HCT116 (cell line): ENCODE measurements around the gene OPHN1. TPM values are rescaled to one million over a fixed set of nuclear protein-coding genes. Genes with fewer than 3 reads are reported as not detected.

Experiments
- ATAC-seq: fragments of 200-7000 bp; cut with Tn5 transposase; 2 replicates; pipeline ENCODE4 v1.9.1; 2020; ENCODE audit warnings: mild to moderate bottlenecking, moderate library complexity
- BruUV-seq: library from RNA; stranded (reverse); fragments of 400-500 nt; replicated peaks from 2 replicates; lab custom pipeline; 2021; lab: Mats Ljungman, UMichigan
- CTCF ChIA-PET: fragments of 300-600 bp; sonication (Branson Sonifier 250); formaldehyde crosslinking; loops from one replicate; lab custom pipeline; 2021; ENCODE audit warnings: antibody characterized with exemption; lab: Charles Lee
- POLR2A ChIA-PET: fragments of 300-600, 350-600 bp; sonication (Branson Sonifier 250); formaldehyde crosslinking; loops from one replicate; lab custom pipeline; 2021; ENCODE audit warnings: antibody characterized with exemption; lab: Charles Lee
- RAD21 ChIA-PET, 2 experiments: fragments of 300-600 bp; sonication (Branson Sonifier 250); formaldehyde crosslinking; loops; one replicate each; lab custom pipeline; 2023; ENCODE audit warnings: low total read pairs in 2 of 2; ENCODE audit not compliant: uncharacterized antibody in 2 of 2, unreplicated experiment in 2 of 2, low non-redundant PET in 1 of 2; lab: Charles Lee
- DNase-seq: peaks from one replicate; pipeline ENCODE4 v3.0.0-alpha.2; 2010; ENCODE audit warnings: low read depth, low spot score
- H2AFZ ChIP-seq: fragments of 200-600 bp; shearing (Covaris generic), sonication (generic); 2 replicates; pipeline ENCODE4 v1.6.1; 2017; ENCODE audit warnings: low read depth, mixed run types, mixed read lengths, antibody characterized with exemption, low read length; ENCODE audit not compliant: poor library complexity, severe bottlenecking
- H3K27ac ChIP-seq: 2 replicates; pipeline ENCODE4 v1.5.1; 2012; ENCODE audit warnings: low read depth, low read length
- H3K27me3 ChIP-seq: fragments of 200-600 bp; sonication (generic); 2 replicates; pipeline ENCODE4 v1.6.1; 2016; ENCODE audit warnings: mixed run types, low read length, mixed read lengths; ENCODE audit not compliant: insufficient read depth
- H3K36me3 ChIP-seq, 2 experiments: fragments of 200-500 bp in 1 of 2; fragments of 200-600 bp in 1 of 2; sonication (Bioruptor generic) in 1 of 2; sonication (generic) in 1 of 2; 2 replicates each; pipeline versions ENCODE4 v1.5.1 to v1.6.1; 2014 to 2016; ENCODE audit warnings: low read length in 2 of 2, inconsistent platforms in 1 of 2, mixed read lengths in 1 of 2, mixed run types in 1 of 2; ENCODE audit not compliant: insufficient read depth in 2 of 2, control insufficient read depth in 1 of 2
- H3K4me1 ChIP-seq, 2 experiments: fragments of 200-600 bp in 1 of 2; sonication (generic) in 1 of 2; 2 replicates each; pipeline versions ENCODE4 v1.5.1 to v1.6.1; 2012 to 2017; ENCODE audit warnings: low read length in 2 of 2, inconsistent platforms in 1 of 2, mild to moderate bottlenecking in 1 of 2, mixed read lengths in 1 of 2, mixed run types in 1 of 2, moderate library complexity in 1 of 2; ENCODE audit not compliant: insufficient read depth in 2 of 2, control insufficient read depth in 1 of 2
- H3K4me2 ChIP-seq: fragments of 200-600 bp; sonication (generic); 2 replicates; pipeline ENCODE4 v1.6.1; 2017; ENCODE audit warnings: mixed run types, low read length, mixed read lengths
- H3K4me3 ChIP-seq, 2 experiments: fragments of 200-600 bp in 1 of 2; sonication (generic) in 1 of 2; replicated peaks in 1 of 2; 2 replicates each; pipeline ENCODE4 v1.5.1; 2011 to 2016; ENCODE audit warnings: low read length in 2 of 2, control low read depth in 1 of 2, low read depth in 1 of 2, mild to moderate bottlenecking in 1 of 2, mixed read lengths in 1 of 2, mixed run types in 1 of 2
- H3K79me2 ChIP-seq: fragments of 200-600 bp; sonication (generic); 2 replicates; pipeline ENCODE4 v1.6.1; 2017; ENCODE audit warnings: mild to moderate bottlenecking, mixed run types, low read length, moderate library complexity, mixed read lengths; ENCODE audit not compliant: insufficient read depth
- H3K9ac ChIP-seq: fragments of 200-600 bp; sonication (generic); 2 replicates; pipeline ENCODE4 v1.6.1; 2016; ENCODE audit warnings: low read length, mixed read lengths
- H3K9me2 ChIP-seq: fragments of 200-600 bp; sonication (generic), shearing (Covaris generic); 2 replicates; pipeline ENCODE4 v1.6.1; 2017; ENCODE audit warnings: mixed run types, mild to moderate bottlenecking, moderate library complexity; ENCODE audit not compliant: insufficient read depth
- H3K9me3 ChIP-seq, 2 experiments: fragments of 200-500 bp in 1 of 2; fragments of 200-600 bp in 1 of 2; sonication (Bioruptor generic) in 1 of 2; sonication (generic) in 1 of 2; 2 replicates each; pipeline ENCODE4 v1.6.1; 2014 to 2017; ENCODE audit warnings: low read length in 2 of 2, mixed read lengths in 2 of 2, inconsistent platforms in 1 of 2, low read depth in 1 of 2, mild to moderate bottlenecking in 1 of 2, mixed run types in 1 of 2, moderate library complexity in 1 of 2; ENCODE audit not compliant: control insufficient read depth in 1 of 2, insufficient read depth in 1 of 2
- H4K20me1 ChIP-seq: fragments of 200-600 bp; sonication (generic), shearing (Covaris generic); 2 replicates; pipeline ENCODE4 v1.6.1; 2017; ENCODE audit warnings: mixed run types, mild to moderate bottlenecking, moderate library complexity; ENCODE audit not compliant: insufficient read depth
- CEBPB ChIP-seq: IDR thresholded peaks from 2 replicates; pipeline ENCODE4 v1.6.1; 2012; ENCODE audit warnings: low read depth
- EGR1 ChIP-seq: IDR thresholded peaks from 2 replicates; pipeline ENCODE4 v1.6.1; 2012; ENCODE audit warnings: low read depth
- EZH2 ChIP-seq: fragments of 200-600 bp; sonication (generic); IDR thresholded peaks from 2 replicates; pipeline ENCODE4 v1.6.1; 2017; ENCODE audit warnings: antibody characterized with exemption, mixed run types
- FOSL1 ChIP-seq: IDR thresholded peaks from 2 replicates; pipeline ENCODE4 v1.6.1; 2012; ENCODE audit warnings: low read depth
- JUND ChIP-seq: IDR thresholded peaks from 2 replicates; pipeline ENCODE4 v1.6.1; 2012
- POLR2A ChIP-seq: IDR thresholded peaks from 2 replicates; pipeline ENCODE4 v1.7.0; 2011; ENCODE audit warnings: borderline replicate concordance; ENCODE audit not compliant: insufficient read depth, insufficient read length; ENCODE audit errors: extremely low read depth
- POLR2AphosphoS5 ChIP-seq: IDR thresholded peaks from 2 replicates; pipeline ENCODE4 v1.6.1; 2011; ENCODE audit warnings: mild to moderate bottlenecking, low read depth, low read length, moderate library complexity
- RAD21 ChIP-seq: IDR thresholded peaks from 2 replicates; pipeline ENCODE4 v1.6.1; 2012; ENCODE audit warnings: low read depth, mild to moderate bottlenecking
- SIN3A ChIP-seq: IDR thresholded peaks from 2 replicates; pipeline ENCODE4 v1.6.1; 2012; ENCODE audit warnings: low read depth
- SRF ChIP-seq: IDR thresholded peaks from 2 replicates; pipeline ENCODE4 v1.6.1; 2012; ENCODE audit warnings: low read depth
- TCF7L2 ChIP-seq: IDR thresholded peaks from 2 replicates; pipeline ENCODE4 v1.7.0; 2011; ENCODE audit warnings: borderline replicate concordance, inconsistent platforms; ENCODE audit not compliant: insufficient read depth, insufficient read length; ENCODE audit errors: extremely low read depth
- YY1 ChIP-seq: IDR thresholded peaks from 2 replicates; pipeline ENCODE4 v1.6.1; 2011; ENCODE audit warnings: low read length, low read depth, moderate library complexity, mild to moderate bottlenecking; ENCODE audit not compliant: insufficient replicate concordance; ENCODE audit errors: extremely low read depth
- ZFX ChIP-seq: fragments of 450-650 bp; IDR thresholded peaks from 2 replicates; pipeline ENCODE4 v1.6.1; 2017
- ZNF274 ChIP-seq: fragments of 200-500 bp; sonication (Bioruptor generic); IDR thresholded peaks from 2 replicates; pipeline ENCODE4 v1.6.1; 2014; ENCODE audit warnings: mild to moderate bottlenecking, low read depth, low read length, inconsistent platforms
- intact Hi-C: fragments of 100-400 bp; cut with micrococcal nuclease; formaldehyde crosslinking; loops from 2 replicates; pipeline ENCODE4 v1.10.0; 2022
- total RNA-seq: library from RNA; stranded (reverse); gene quantifications from one replicate; pipeline ENCODE4 v1.2.1, GENCODE V29; 2021; ENCODE audit not compliant: unreplicated experiment
- TF ChIP-seq, protein P1 (sequence below), 3 experiments: fragments of 200-600 bp in 1 of 3; sonication (generic) in 1 of 3; IDR thresholded peaks in 2 of 3; conservative IDR thresholded peaks in 1 of 3; 2 replicates each; pipeline ENCODE4 v1.5.1; 2012 to 2017; ENCODE audit warnings: low read depth in 2 of 3, low read length in 2 of 3, antibody characterized with exemption in 1 of 3, borderline replicate concordance in 1 of 3, control low read depth in 1 of 3, mild to moderate bottlenecking in 1 of 3, mixed read lengths in 1 of 3, mixed run types in 1 of 3, moderate library complexity in 1 of 3; ENCODE audit not compliant: insufficient read depth in 1 of 3
- TF ChIP-seq, protein P2 (sequence below): IDR thresholded peaks from 2 replicates; pipeline ENCODE4 v1.6.1; 2011; ENCODE audit warnings: mild to moderate bottlenecking, low read length, moderate library complexity; ENCODE audit not compliant: insufficient replicate concordance; ENCODE audit errors: extremely low read depth
- TF ChIP-seq, protein P3 (sequence below): IDR thresholded peaks from 2 replicates; pipeline ENCODE4 v1.6.1; 2012

The OPHN1 gene
- total RNA-seq, 1 experiment from 2014 or later = 2.9 TPM

DNA sequence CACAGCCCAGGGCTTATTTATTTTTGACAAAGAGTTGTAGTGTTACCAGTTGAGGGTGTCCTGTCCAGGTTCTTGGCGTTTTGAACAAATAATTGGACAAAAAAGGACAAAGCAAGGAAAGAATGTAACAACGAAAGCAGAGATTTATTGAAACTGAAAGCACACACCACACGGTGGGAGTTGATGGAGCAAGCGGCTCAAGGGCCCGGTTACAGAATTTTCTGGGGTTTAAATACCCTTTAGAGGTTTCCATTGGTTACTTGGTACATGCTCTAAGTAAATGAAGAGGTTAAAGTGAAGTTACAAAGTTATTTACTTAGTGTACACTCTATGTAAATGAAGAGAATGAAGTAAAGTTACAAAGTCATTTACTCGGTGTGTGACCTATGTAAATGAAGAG lies 27.8 kb upstream of the OPHN1 start:
- intact Hi-C loops = loop anchor here (5.0 kb wide), 1 partner anchor 264 kb away; no protein-coding TSS in a partner anchor
- no peak overlapping the region for H3K4me3 ChIP-seq

More for the DNA sequence above, 27.8 kb upstream of the OPHN1 start:
- RAD21 ChIA-PET = no interaction called here
- peaks cover 0 to 8% of the 10 kb centered on the region in 2 experiments; a peak in 2 of 4 replicates for H3K4me1 ChIP-seq
- H3K9me2 ChIP-seq = no peaks in the 10 kb centered on the region
- no peak overlapping the region for H3K9ac ChIP-seq
- H3K79me2 ChIP-seq = no peaks in the 10 kb centered on the region
- no TSS peak for BruUV-seq
- no peaks in the 10 kb centered on the region for H3K36me3 ChIP-seq
- no peaks in the 10 kb centered on the region for H3K9me3 ChIP-seq
- H3K4me2 ChIP-seq = no peak overlapping the region
- no peak overlapping the region for H2AFZ ChIP-seq
- ATAC-seq (no peak), DNase-seq (no peak)
- TF ChIP-seq YY1 (no peak), FOSL1 (no peak), CEBPB (no peak), SRF (no peak), POLR2AphosphoS5 (no peak), EGR1 (no peak), ZFX (no peak), TCF7L2 (no peak), POLR2A (no peak), SIN3A (no peak), RAD21 (no peak), JUND (no peak), ZNF274 (no peak), EZH2 (no peak)
- TF ChIP-seq, protein P1, sequence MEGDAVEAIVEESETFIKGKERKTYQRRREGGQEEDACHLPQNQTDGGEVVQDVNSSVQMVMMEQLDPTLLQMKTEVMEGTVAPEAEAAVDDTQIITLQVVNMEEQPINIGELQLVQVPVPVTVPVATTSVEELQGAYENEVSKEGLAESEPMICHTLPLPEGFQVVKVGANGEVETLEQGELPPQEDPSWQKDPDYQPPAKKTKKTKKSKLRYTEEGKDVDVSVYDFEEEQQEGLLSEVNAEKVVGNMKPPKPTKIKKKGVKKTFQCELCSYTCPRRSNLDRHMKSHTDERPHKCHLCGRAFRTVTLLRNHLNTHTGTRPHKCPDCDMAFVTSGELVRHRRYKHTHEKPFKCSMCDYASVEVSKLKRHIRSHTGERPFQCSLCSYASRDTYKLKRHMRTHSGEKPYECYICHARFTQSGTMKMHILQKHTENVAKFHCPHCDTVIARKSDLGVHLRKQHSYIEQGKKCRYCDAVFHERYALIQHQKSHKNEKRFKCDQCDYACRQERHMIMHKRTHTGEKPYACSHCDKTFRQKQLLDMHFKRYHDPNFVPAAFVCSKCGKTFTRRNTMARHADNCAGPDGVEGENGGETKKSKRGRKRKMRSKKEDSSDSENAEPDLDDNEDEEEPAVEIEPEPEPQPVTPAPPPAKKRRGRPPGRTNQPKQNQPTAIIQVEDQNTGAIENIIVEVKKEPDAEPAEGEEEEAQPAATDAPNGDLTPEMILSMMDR (IDR thresholded peaks at IDR 0.05 in 2 of 3, conservative IDR thresholded peaks at IDR 0.05 in 1 of 3; ENCODE audit: borderline replicate concordance in 1 of 3, insufficient read depth in 1 of 3, low read depth in 2 of 3, low read length in 2 of 3) = no peak
- TF ChIP-seq, protein P2, sequence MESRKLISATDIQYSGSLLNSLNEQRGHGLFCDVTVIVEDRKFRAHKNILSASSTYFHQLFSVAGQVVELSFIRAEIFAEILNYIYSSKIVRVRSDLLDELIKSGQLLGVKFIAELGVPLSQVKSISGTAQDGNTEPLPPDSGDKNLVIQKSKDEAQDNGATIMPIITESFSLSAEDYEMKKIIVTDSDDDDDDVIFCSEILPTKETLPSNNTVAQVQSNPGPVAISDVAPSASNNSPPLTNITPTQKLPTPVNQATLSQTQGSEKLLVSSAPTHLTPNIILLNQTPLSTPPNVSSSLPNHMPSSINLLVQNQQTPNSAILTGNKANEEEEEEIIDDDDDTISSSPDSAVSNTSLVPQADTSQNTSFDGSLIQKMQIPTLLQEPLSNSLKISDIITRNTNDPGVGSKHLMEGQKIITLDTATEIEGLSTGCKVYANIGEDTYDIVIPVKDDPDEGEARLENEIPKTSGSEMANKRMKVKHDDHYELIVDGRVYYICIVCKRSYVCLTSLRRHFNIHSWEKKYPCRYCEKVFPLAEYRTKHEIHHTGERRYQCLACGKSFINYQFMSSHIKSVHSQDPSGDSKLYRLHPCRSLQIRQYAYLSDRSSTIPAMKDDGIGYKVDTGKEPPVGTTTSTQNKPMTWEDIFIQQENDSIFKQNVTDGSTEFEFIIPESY = no peak
- TF ChIP-seq, protein P3, sequence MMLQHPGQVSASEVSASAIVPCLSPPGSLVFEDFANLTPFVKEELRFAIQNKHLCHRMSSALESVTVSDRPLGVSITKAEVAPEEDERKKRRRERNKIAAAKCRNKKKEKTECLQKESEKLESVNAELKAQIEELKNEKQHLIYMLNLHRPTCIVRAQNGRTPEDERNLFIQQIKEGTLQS = no peak
- TF ChIP-seq, all 23 proteins: peak for 0
- Histone ChIP-seq H3K27ac (no peak overlapping the region), H3K27me3 (no peaks in the 10 kb centered on the region), H4K20me1 (no peaks in the 10 kb centered on the region)
- ChIA-PET POLR2A (no interaction called here), CTCF (no interaction called here)
